Right lobe of liver (tissue), 6 donors: Measurements from ENCODE around the gene XAF1. TPM values are rescaled to one million over a fixed set of nuclear protein-coding genes. Genes with fewer than 3 reads are reported as not detected.

Experiments used
- ATAC-seq, 4 donors: fragments of 200-7000 bp; cut with Tn5 transposase; one replicate each; pipeline ENCODE4 v1.9.1; 2020; ENCODE audit warnings: mild to moderate bottlenecking in 4 of 4, moderate library complexity in 4 of 4
- DNase-seq, 3 donors: peaks; one replicate each; pipeline ENCODE4 v3.0.0-alpha.2; 2020
- H3K27ac ChIP-seq, 3 donors: fragments of 200-600 bp; one replicate each; pipeline ENCODE4 v1.8.0; 2022
- H3K27me3 ChIP-seq, 2 donors: fragments of 200-600 bp; one replicate each; pipeline ENCODE4 v1.8.0; 2022
- H3K36me3 ChIP-seq, 4 donors: fragments of 200-600 bp; sonication (generic) in 1 of 4; one replicate each; pipeline versions ENCODE4 v1.5.1 to v1.8.0; 2017 to 2022; ENCODE audit warnings: control low read depth in 1 of 4
- H3K4me1 ChIP-seq, 4 donors: fragments of 200-600 bp; sonication (generic) in 1 of 4; one replicate each; pipeline versions ENCODE4 v1.5.1 to v1.8.0; 2017 to 2022; ENCODE audit warnings: control low read depth in 1 of 4
- H3K4me3 ChIP-seq, 3 donors: fragments of 200-600 bp; one replicate each; pipeline ENCODE4 v1.8.0; 2022
- H3K9me3 ChIP-seq, 4 donors: fragments of 200-600 bp; sonication (generic) in 1 of 4; one replicate each; pipeline versions ENCODE4 v1.5.1 to v1.8.0; 2017 to 2022; ENCODE audit warnings: control low read depth in 1 of 4
- POLR2A ChIP-seq: fragments of 450-650 bp; IDR thresholded peaks from one replicate; pipeline ENCODE4 v1.6.1; 2017; ENCODE audit warnings: antibody characterized with exemption, mild to moderate bottlenecking
- WGBS: methylation state at CpG from one replicate; pipeline ENCODE4 v1.1.6; 2018; ENCODE audit warnings: low coverage, low lambda C conversion rate; ENCODE audit not compliant: insufficient coverage; ENCODE audit errors: missing lambda C conversion rate; 5-methylcytosine and 5-hydroxymethylcytosine counted together
- intact Hi-C, 2 donors: fragments of 100-400 bp; cut with DNase I; formaldehyde crosslinking; loops; one replicate each; pipeline versions ENCODE4 v1.11.2 to v1.14.1; 2022
- long read RNA-seq: library from polyadenylated mRNA; unstranded; transcript quantifications from one replicate; pipeline ENCODE4 v2.0.0, GENCODE V29; 2019
- total RNA-seq, 6 experiments: library from RNA; depleted of rRNA in 2 of 6; stranded (reverse); fragments of >200 nt in 2 of 6; fragmentation: NEBNext Ultra II Directional in 3 of 6; extraction: Animal tissue kit (Norgen Biotek cat#: 25700) in 3 of 6; gene quantifications; one replicate each; pipeline versions ENCODE4 v1.1.0 to v1.2.4, GENCODE V29; 2016 to 2023
- TF ChIP-seq, protein P1 (sequence below), 4 donors: fragments of 200-600 bp in 3 of 4; fragments of 450-650 bp in 1 of 4; IDR thresholded peaks; one replicate each; pipeline versions ENCODE4 v1.5.1 to v1.8.0; 2016 to 2022; ENCODE audit warnings: antibody characterized with exemption in 4 of 4, mild to moderate bottlenecking in 2 of 4
- donor health status: DM: no; HTN: yes; CAD: no.
- donor health status: DM: no; HTN: no; CAD: no.
- donor health status: DM: no; HTN: no; CAD: no.
- donor health status: DM: no; HTN: yes; CAD: no.
- donor health status: DM: no; HTN: yes; CAD: no.

XAF1 gene, protein sequence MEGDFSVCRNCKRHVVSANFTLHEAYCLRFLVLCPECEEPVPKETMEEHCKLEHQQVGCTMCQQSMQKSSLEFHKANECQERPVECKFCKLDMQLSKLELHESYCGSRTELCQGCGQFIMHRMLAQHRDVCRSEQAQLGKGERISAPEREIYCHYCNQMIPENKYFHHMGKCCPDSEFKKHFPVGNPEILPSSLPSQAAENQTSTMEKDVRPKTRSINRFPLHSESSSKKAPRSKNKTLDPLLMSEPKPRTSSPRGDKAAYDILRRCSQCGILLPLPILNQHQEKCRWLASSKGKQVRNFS
- total RNA-seq = 10 to 100 TPM; 15.9 to 76.8 (median 42.7) TPM
- long read RNA-seq, partial matches to known transcripts = 0 of 3 reads
- long read RNA-seq, other reads (novel, unspliced or antisense) = 2 of 3 reads

DNA sequence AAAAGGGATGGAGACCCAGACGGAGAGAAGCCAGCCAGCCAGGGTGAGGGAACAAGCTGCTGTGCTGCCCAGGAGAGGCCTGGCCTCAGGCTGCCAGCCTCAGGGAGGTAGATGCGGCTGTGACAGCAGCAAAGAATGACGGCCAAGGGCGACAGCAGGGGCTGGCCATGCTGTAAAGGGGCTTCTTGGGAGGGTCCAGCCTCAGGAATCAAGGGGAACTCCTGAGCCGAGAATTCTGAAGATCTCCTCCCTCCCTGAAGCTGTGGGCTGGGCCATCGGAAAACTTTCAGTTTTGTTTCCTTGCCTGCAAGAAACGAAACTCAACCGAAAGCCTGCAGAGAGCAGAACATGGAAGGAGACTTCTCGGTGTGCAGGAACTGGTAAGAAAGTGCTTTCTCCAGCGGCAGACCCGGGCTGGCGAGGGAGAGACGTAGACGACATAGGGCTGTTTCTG lies at the start of gene XAF1:
Gene XAF1, plus strand, starts transcription at position 316 of the 454 bp plus-strand sequence. Its CDS starts 33 bp downstream, at position 349.
- peak; percentile 34 to 61 (median 54) for ATAC-seq
- H3K4me1 ChIP-seq = peaks cover 0 to 46% (median 17%) of the 10 kb centered on the region in 4 donors
- WGBS = 2% methylated on average over 13 of the region's 14 CpGs
- H3K4me3 ChIP-seq = peak within 1 kb of the TSS; percentile 59 to 70 (median 64)
- H3K27me3 ChIP-seq = no peaks in the 10 kb centered on the region
- TF ChIP-seq POLR2A = peak; percentile 55
- TF ChIP-seq, protein P1, sequence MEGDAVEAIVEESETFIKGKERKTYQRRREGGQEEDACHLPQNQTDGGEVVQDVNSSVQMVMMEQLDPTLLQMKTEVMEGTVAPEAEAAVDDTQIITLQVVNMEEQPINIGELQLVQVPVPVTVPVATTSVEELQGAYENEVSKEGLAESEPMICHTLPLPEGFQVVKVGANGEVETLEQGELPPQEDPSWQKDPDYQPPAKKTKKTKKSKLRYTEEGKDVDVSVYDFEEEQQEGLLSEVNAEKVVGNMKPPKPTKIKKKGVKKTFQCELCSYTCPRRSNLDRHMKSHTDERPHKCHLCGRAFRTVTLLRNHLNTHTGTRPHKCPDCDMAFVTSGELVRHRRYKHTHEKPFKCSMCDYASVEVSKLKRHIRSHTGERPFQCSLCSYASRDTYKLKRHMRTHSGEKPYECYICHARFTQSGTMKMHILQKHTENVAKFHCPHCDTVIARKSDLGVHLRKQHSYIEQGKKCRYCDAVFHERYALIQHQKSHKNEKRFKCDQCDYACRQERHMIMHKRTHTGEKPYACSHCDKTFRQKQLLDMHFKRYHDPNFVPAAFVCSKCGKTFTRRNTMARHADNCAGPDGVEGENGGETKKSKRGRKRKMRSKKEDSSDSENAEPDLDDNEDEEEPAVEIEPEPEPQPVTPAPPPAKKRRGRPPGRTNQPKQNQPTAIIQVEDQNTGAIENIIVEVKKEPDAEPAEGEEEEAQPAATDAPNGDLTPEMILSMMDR (IDR thresholded peaks at IDR 0.05) = no peak
- intact Hi-C loops = no loop called here
- peak within 1 kb of the TSS; percentile 91 to 97 (median 92) for H3K27ac ChIP-seq
- peak in 2 of 3 donors; percentile 40 to 51 for DNase-seq
- H3K36me3 ChIP-seq = peaks cover 0 to 17% (median 9%) of the 10 kb centered on the region in 4 donors
- no peaks in the 10 kb centered on the region for H3K9me3 ChIP-seq

DNA sequence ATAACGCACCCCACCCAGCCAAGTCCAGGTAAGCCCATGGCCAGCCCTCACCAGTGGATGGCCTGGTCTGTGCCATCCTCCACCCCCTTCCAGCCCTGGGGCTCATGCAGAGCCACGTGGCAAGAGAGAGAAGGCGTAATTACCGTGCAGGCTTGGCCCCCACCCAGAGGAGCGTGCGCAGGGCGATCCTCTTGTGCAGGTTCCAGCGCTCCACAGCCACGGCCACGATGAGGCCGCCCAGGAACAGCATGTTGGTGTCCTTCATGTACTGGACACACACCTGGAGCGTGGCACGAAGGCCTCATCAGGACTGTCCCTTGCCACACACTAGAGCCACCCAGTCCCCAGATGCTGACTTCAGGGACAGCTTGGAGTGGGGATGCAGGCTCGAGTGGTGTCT lies 49.3 kb upstream of the XAF1 start:
- TF ChIP-seq, protein P1 (IDR thresholded peaks at IDR 0.05) = no peak
- no peak for TF ChIP-seq POLR2A
- no peaks in the 10 kb centered on the region for H3K27me3 ChIP-seq
- peak overlapping the region; percentile 47 to 97 (median 95) for H3K27ac ChIP-seq
- WGBS = 12% methylated on average over 11 of the region's 14 CpGs
- peaks cover 0 to 79% (median 35%) of the 10 kb centered on the region in 4 donors for H3K4me1 ChIP-seq
- peak; percentile 5 to 57 (median 28) for ATAC-seq
- H3K36me3 ChIP-seq = peaks cover 0 to 18% (median 8%) of the 10 kb centered on the region in 4 donors
- H3K9me3 ChIP-seq = no peaks in the 10 kb centered on the region
- peak; percentile 64 to 90 (median 89) for DNase-seq
- intact Hi-C loops = loop anchor here in 1 of 2 donors (10.0 kb wide), 1 partner anchor 88 kb away; no protein-coding TSS in a partner anchor
- no peak overlapping the region for H3K4me3 ChIP-seq

DNA sequence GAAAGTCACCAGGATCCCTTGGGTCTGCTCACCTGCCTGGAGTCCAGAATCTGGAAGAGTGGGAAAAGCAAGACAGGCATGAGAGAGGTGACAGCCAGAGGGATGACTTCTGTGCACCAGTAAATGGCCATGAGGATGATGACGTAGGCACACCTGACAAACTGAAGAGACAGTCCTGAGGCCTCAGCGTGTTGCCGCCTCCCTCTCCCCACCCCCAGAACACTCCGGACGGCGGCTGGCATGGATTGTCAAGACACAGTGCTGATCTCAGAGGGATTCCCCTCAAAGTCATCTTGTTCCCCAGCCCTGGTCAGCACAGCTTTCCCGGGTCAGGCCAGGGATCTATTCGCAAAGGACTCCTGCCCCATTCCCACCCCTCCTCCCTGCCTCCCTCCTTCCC lies 48.9 kb upstream of the XAF1 start:
- Histone ChIP-seq H3K27ac (peak overlapping the region; percentile 47 to 97 (median 95)), H3K9me3 (no peaks in the 10 kb centered on the region), H3K36me3 (peaks cover 0 to 15% (median 6%) of the 10 kb centered on the region in 4 donors), H3K4me1 (peaks cover 0 to 74% (median 33%) of the 10 kb centered on the region in 4 donors), H3K4me3 (no peak overlapping the region), H3K27me3 (no peaks in the 10 kb centered on the region)
- TF ChIP-seq, protein P1 (IDR thresholded peaks at IDR 0.05) = no peak
- no peak for TF ChIP-seq POLR2A
- DNase-seq = peak in 1 of 3 donors; percentile 33
- 45% methylated on average over 2 of the region's 8 CpGs for WGBS
- no peak for ATAC-seq
- intact Hi-C loops = loop anchor here in 1 of 2 donors (10.0 kb wide), 1 partner anchor 88 kb away; no protein-coding TSS in a partner anchor

DNA sequence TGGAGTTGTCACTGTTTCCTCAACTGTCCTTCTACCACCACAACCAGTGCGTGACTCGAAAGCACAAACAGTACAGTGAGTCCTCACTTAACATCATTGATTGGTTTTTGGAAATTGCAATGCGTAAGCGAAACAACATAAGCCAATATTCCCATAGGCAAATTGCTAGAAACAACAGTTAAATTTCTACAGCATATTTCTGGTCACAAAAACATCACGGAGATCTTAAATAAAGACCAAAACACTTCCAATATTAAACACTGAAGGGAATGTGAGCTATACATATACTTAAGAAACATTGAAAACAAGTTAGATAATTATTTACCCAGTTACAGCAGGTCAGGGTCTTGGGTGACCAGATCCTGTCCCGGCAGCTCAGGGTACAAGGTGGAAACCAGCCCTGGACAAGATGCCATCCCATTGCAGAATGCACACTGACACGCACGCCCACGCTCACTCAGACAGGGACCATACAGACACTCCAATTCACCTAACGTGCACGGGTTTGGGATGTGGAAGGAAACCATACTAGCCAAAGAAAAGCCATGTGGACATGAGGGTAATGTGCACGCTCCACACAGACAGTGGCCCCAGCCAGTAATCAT lies 47.4 kb upstream of the XAF1 start:
- Histone ChIP-seq H3K36me3 (peaks cover 0 to 11% (median 4%) of the 10 kb centered on the region in 4 donors), H3K4me1 (peaks cover 0 to 59% (median 22%) of the 10 kb centered on the region in 4 donors), H3K27ac (peak overlapping the region; percentile 63 to 97 (median 95)), H3K27me3 (no peaks in the 10 kb centered on the region), H3K9me3 (no peaks in the 10 kb centered on the region), H3K4me3 (peak overlapping the region in 2 of 3 donors; percentile 78 to 88)
- 31% methylated on average over 12 of the region's 12 CpGs for WGBS
- intact Hi-C loops = loop anchor here in 1 of 2 donors (10.0 kb wide), 1 partner anchor 86 kb away; no protein-coding TSS in a partner anchor
- DNase-seq = peak in 2 of 3 donors; percentile 76 to 81
- peak; percentile 1 to 6 (median 2) for ATAC-seq
- TF ChIP-seq, protein P1 (IDR thresholded peaks at IDR 0.05) = no peak
- peak; percentile 16 for TF ChIP-seq POLR2A
